Endothelial cell of umbilical vein (primary cell): ENCODE results near the gene PTF1A. TPM values are rescaled to one million over a fixed set of nuclear protein-coding genes. Genes with fewer than 3 reads are reported as not detected.

Experiments
- BruUV-seq: library from RNA; stranded (reverse); fragments of 400-500 nt; replicated peaks from 2 replicates; lab custom pipeline; 2021; lab: Mats Ljungman, UMichigan
- CTCF ChIA-PET: fragments of 300-600, 350-600 bp; sonication (Branson Sonifier 250); formaldehyde crosslinking; loops from one replicate; lab custom pipeline; 2021; ENCODE audit warnings: antibody characterized with exemption, inconsistent platforms; lab: Charles Lee
- POLR2A ChIA-PET: fragments of 300-600, 350-600 bp; sonication (Branson Sonifier 250); formaldehyde crosslinking; loops from one replicate; lab custom pipeline; 2021; ENCODE audit warnings: antibody characterized with exemption, inconsistent platforms; lab: Charles Lee
- DNase-seq: peaks from one replicate; pipeline ENCODE4 v3.0.0-alpha.2; 2011; ENCODE audit warnings: low read depth, low spot score
- FAIRE-seq: peaks from 2 replicates; lab custom pipeline; 2011; peaks lifted over from hg19 to GRCh38; lab: Jason Lieb, UNC
- H2AFZ ChIP-seq: 2 replicates; pipeline ENCODE4 v1.6.0; 2012; ENCODE audit warnings: low read depth, low read length, control low read depth, inconsistent platforms
- H3K27ac ChIP-seq: 2 replicates; pipeline ENCODE4 v1.5.1; 2011; ENCODE audit warnings: low read depth, mild to moderate bottlenecking, control low read depth, low read length, moderate library complexity; ENCODE audit not compliant: insufficient read depth
- H3K27me3 ChIP-seq, 2 experiments: 2 replicates each; pipeline versions ENCODE4 v1.6.0 to v1.6.1; 2011; ENCODE audit warnings: low read length in 2 of 2, mixed read lengths in 1 of 2; ENCODE audit not compliant: control insufficient read depth in 2 of 2, insufficient read depth in 2 of 2
- H3K36me3 ChIP-seq, 2 experiments: 2 replicates in 1 of 2; 3 replicates in 1 of 2; pipeline ENCODE4 v1.5.1; 2011; ENCODE audit warnings: low read length in 2 of 2, mild to moderate bottlenecking in 1 of 2, moderate library complexity in 1 of 2; ENCODE audit not compliant: control insufficient read depth in 2 of 2, insufficient read depth in 2 of 2; ENCODE audit errors: extremely low read depth in 1 of 2
- H3K4me1 ChIP-seq: 3 replicates; pipeline ENCODE4 v1.5.1; 2011; ENCODE audit warnings: mild to moderate bottlenecking, low read length; ENCODE audit not compliant: control insufficient read depth, insufficient read depth; ENCODE audit errors: extremely low read depth
- H3K4me2 ChIP-seq: 2 replicates; pipeline ENCODE4 v1.6.1; 2011; ENCODE audit warnings: low read length, control low read depth, mixed read lengths; ENCODE audit not compliant: insufficient read depth
- H3K4me3 ChIP-seq, 3 experiments: fragments of 200-600 bp in 1 of 3; sonication (generic), shearing (Covaris generic) in 1 of 3; replicated peaks in 1 of 3; 2 replicates each; pipeline ENCODE4 v1.5.1; 2011 to 2016; ENCODE audit warnings: control low read depth in 3 of 3, low read length in 3 of 3, mild to moderate bottlenecking in 2 of 3, inconsistent platforms in 1 of 3, low read depth in 1 of 3, moderate library complexity in 1 of 3; ENCODE audit not compliant: insufficient read depth in 1 of 3
- H3K79me2 ChIP-seq: 2 replicates; pipeline ENCODE4 v1.6.0; 2012; ENCODE audit warnings: low read length, inconsistent platforms; ENCODE audit not compliant: control insufficient read depth, insufficient read depth
- H3K9ac ChIP-seq: replicated peaks from 2 replicates; pipeline ENCODE3; 2011; ENCODE audit warnings: low read length, control low read depth; ENCODE audit not compliant: insufficient read depth; ENCODE audit errors: extremely low read depth
- H3K9me1 ChIP-seq: replicated peaks from 3 replicates; pipeline ENCODE4 v1.6.0; 2011; ENCODE audit warnings: mild to moderate bottlenecking, low read length; ENCODE audit not compliant: control insufficient read depth, insufficient read depth; ENCODE audit errors: extremely low read depth
- H3K9me3 ChIP-seq: replicated peaks from 2 replicates; pipeline ENCODE4 v1.5.1; 2012; ENCODE audit warnings: low read length, inconsistent platforms; ENCODE audit not compliant: control insufficient read depth, insufficient read depth
- H4K20me1 ChIP-seq: replicated peaks from 2 replicates; pipeline ENCODE3; 2011; ENCODE audit warnings: mild to moderate bottlenecking, low read length; ENCODE audit not compliant: control insufficient read depth, insufficient read depth; ENCODE audit errors: extremely low read depth
- EZH2 ChIP-seq: IDR thresholded peaks from 2 replicates; pipeline ENCODE4 v1.6.1; 2012; ENCODE audit warnings: borderline replicate concordance, low read depth, mild to moderate bottlenecking, moderate library complexity, low read length, inconsistent platforms; ENCODE audit not compliant: severe bottlenecking
- FOS ChIP-seq: IDR thresholded peaks from 2 replicates; pipeline ENCODE4 v1.6.1; 2011; ENCODE audit warnings: mild to moderate bottlenecking, low read length, moderate library complexity, borderline replicate concordance; ENCODE audit not compliant: insufficient read depth
- GATA2 ChIP-seq: IDR thresholded peaks from 2 replicates; pipeline ENCODE4 v1.7.0; 2011; ENCODE audit warnings: low read depth, mild to moderate bottlenecking, moderate library complexity, mixed read lengths, low read length; ENCODE audit not compliant: insufficient read length, insufficient read depth
- JUN ChIP-seq: IDR thresholded peaks from 2 replicates; pipeline ENCODE4 v1.6.1; 2011; ENCODE audit warnings: borderline replicate concordance, low read depth; ENCODE audit not compliant: insufficient read length, insufficient read depth
- MYC ChIP-seq: IDR thresholded peaks from one replicate; pipeline ENCODE4 v1.6.1; 2011; ENCODE audit warnings: mild to moderate bottlenecking, low read depth, low read length
- POLR2A ChIP-seq: IDR thresholded peaks from 2 replicates; pipeline ENCODE4 v1.6.1; 2012; ENCODE audit warnings: low read depth, mild to moderate bottlenecking, control low read depth, low read length
- POLR2AphosphoS5 ChIP-seq: IDR thresholded peaks from 2 replicates; pipeline ENCODE4 v1.6.1; 2012; ENCODE audit warnings: low read depth, mild to moderate bottlenecking, control low read depth, low read length, moderate library complexity; ENCODE audit not compliant: insufficient read depth
- dilution Hi-C: fragments of 300-500 bp; cut with MboI; formaldehyde crosslinking; loops from one replicate; pipeline ENCODE4 v1.15.0; 2019; ENCODE audit warnings: low sequenced_read_pairs; ENCODE audit not compliant: extremely low pct_ligation_motif_present
- intact Hi-C: fragments of 100-400 bp; cut with micrococcal nuclease; formaldehyde crosslinking; loops from one replicate; pipeline ENCODE4 v1.10.0; 2022
- polyA plus RNA-seq, 4 experiments: library from polyadenylated mRNA; depleted of rRNA in 3 of 4; stranded (reverse) in 3 of 4; unstranded in 1 of 4; fragments of >200 nt; gene quantifications; 2 replicates each; pipeline versions ENCODE4 v1.2.1 to v1.2.3, GENCODE V29; 2011 to 2012; ENCODE audit warnings: missing spikeins in 1 of 4
- total RNA-seq: library from RNA; stranded (reverse); gene quantifications from 2 replicates; pipeline ENCODE4 v1.2.3, GENCODE V29; 2021
- TF ChIP-seq, protein P1 (sequence below), 2 donors: IDR thresholded peaks; 1 replicate in 1 of 2; 2 replicates in 1 of 2; pipeline ENCODE4 v1.5.1; 2011; ENCODE audit warnings: low read length in 2 of 2, mild to moderate bottlenecking in 2 of 2, moderate library complexity in 2 of 2, control low read depth in 1 of 2, inconsistent platforms in 1 of 2, low read depth in 1 of 2; ENCODE audit not compliant: insufficient read depth in 1 of 2; ENCODE audit errors: extremely low read depth in 1 of 2
- TF ChIP-seq, protein P2 (sequence below): IDR thresholded peaks from 2 replicates; pipeline ENCODE4 v1.6.1; 2011; ENCODE audit not compliant: insufficient read depth, insufficient read length

The PTF1A gene
- total and polyA plus RNA-seq, 2 donors (not counting 3 experiments of a cell fraction or from before 2014, with no cell fraction given): not detected

DNA sequence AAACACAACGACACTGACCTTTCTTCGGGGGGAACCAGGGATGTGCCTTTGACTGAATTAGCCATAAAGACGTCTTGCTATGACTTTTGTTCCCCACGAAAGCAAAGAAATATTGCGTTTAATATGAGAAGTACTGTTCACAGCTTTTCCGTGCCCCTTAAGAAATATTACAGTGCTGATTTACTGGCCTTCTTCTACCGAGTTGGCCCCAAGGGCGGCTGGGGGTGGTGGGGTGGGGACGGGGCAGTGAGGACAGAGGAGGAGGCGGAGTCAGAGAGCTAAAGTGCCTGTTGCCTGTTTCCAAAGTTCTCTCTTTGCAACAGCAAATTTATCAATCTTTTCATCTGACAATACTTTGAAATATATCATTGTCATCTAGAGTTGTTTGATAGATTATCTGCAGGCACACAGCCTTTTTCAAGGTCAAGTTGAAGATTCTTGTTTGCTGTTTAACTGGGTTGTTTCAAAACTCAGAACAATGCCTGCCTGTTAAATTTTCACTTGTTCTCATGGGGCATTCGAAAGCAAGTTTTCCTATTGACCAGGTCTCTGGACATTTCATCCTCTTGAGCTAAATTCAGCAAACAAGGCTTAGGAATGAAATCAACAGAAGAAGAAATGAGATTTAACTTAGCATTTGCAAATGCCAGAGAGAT lies 9.0 kb downstream of the PTF1A start:
- H2AFZ ChIP-seq: no peak overlapping the region
- no TSS peak for BruUV-seq
- intact Hi-C loops (no loop called here), dilution Hi-C loops (no loop called here)
- H3K27me3 ChIP-seq: peaks cover 57 to 73% of the 10 kb centered on the region in 2 experiments
- H3K36me3 ChIP-seq: no peaks in the 10 kb centered on the region
- H3K79me2 ChIP-seq: no peaks in the 10 kb centered on the region
- H3K4me3 ChIP-seq: no peak overlapping the region
- no peak overlapping the region for H3K4me2 ChIP-seq
- no peaks in the 10 kb centered on the region for H3K4me1 ChIP-seq
- CTCF ChIA-PET: interaction anchor here (0.9 kb wide), 1 partner anchor 9 kb away, joined by 3 read pairs; the partner anchor contains the start of gene PTF1A
- H3K9me1 ChIP-seq: no peaks in the 10 kb centered on the region
- FAIRE-seq (no peak), DNase-seq (no peak)
- H3K27ac ChIP-seq: no peak overlapping the region
- POLR2A ChIA-PET: no interaction called here
- no peaks in the 10 kb centered on the region for H3K9me3 ChIP-seq
- no peak overlapping the region for H3K9ac ChIP-seq
- no peaks in the 10 kb centered on the region for H4K20me1 ChIP-seq
- no peak for TF ChIP-seq POLR2AphosphoS5
- no peak for TF ChIP-seq MYC
- TF ChIP-seq POLR2A: no peak
- TF ChIP-seq FOS: no peak
- TF ChIP-seq, protein P1, sequence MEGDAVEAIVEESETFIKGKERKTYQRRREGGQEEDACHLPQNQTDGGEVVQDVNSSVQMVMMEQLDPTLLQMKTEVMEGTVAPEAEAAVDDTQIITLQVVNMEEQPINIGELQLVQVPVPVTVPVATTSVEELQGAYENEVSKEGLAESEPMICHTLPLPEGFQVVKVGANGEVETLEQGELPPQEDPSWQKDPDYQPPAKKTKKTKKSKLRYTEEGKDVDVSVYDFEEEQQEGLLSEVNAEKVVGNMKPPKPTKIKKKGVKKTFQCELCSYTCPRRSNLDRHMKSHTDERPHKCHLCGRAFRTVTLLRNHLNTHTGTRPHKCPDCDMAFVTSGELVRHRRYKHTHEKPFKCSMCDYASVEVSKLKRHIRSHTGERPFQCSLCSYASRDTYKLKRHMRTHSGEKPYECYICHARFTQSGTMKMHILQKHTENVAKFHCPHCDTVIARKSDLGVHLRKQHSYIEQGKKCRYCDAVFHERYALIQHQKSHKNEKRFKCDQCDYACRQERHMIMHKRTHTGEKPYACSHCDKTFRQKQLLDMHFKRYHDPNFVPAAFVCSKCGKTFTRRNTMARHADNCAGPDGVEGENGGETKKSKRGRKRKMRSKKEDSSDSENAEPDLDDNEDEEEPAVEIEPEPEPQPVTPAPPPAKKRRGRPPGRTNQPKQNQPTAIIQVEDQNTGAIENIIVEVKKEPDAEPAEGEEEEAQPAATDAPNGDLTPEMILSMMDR (IDR thresholded peaks at IDR 0.05; ENCODE audit: extremely low read depth in 1 of 2, insufficient read depth in 1 of 2, low read depth in 1 of 2, low read length in 2 of 2): no peak
- no peak for TF ChIP-seq EZH2
- TF ChIP-seq JUN: no peak
- TF ChIP-seq GATA2: no peak
- TF ChIP-seq, protein P2, sequence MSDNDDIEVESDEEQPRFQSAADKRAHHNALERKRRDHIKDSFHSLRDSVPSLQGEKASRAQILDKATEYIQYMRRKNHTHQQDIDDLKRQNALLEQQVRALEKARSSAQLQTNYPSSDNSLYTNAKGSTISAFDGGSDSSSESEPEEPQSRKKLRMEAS: no peak
